Forelimb muscle (tissue), 1 donor: ENCODE data around the gene PDE3B. TPM values are rescaled to one million over a fixed set of nuclear protein-coding genes. Genes with fewer than 3 reads are reported as not detected.

Experiments used
- polyA plus RNA-seq: library from polyadenylated mRNA; unstranded; fragments of 120-200 nt; gene quantifications from one replicate; pipeline ENCODE4 v1.2.1, GENCODE V29; 2013; ENCODE audit not compliant: insufficient read length

Gene PDE3B
- polyA plus RNA-seq, 1 donor, result 0.96 TPM

Other genes starting within 250 kb of the PDE3B start
- 83.1 TPM for gene COPB1, start 144.0 kb upstream of the PDE3B start, polyA plus RNA-seq
- gene PSMA1, start 123.4 kb upstream of the PDE3B start, polyA plus RNA-seq, result 118 TPM
- 16.0 TPM for gene CYP2R1, start 248.4 kb downstream of the PDE3B start, polyA plus RNA-seq